Adrenal gland (tissue), 12 donors: Measurements from ENCODE around the gene PRMT5. TPM values are rescaled to one million over a fixed set of nuclear protein-coding genes. Genes with fewer than 3 reads are reported as not detected.

Source experiments
- DNase-seq, 7 donors: peaks; one replicate each; pipeline ENCODE4 v3.0.0-alpha.2; 2019 to 2020
- H3K27ac ChIP-seq, 5 donors: fragments of 200-600 bp; sonication (generic) in 4 of 5; 1 replicate in 3 of 5; 2 replicates in 2 of 5; pipeline versions ENCODE4 v1.5.1 to v1.8.0; 2016 to 2020; ENCODE audit warnings: mild to moderate bottlenecking in 1 of 5
- H3K27me3 ChIP-seq: fragments of 200-600 bp; 2 replicates; pipeline ENCODE4 v1.8.0; 2021
- H3K36me3 ChIP-seq, 2 donors: fragments of 200-600 bp; replicated peaks in 1 of 2; 1 replicate in 1 of 2; 2 replicates in 1 of 2; pipeline versions ENCODE4 v1.5.1 to v1.8.0; 2018 to 2022
- H3K4me1 ChIP-seq, 2 donors: fragments of 200-600 bp; replicated peaks in 1 of 2; 1 replicate in 1 of 2; 2 replicates in 1 of 2; pipeline versions ENCODE4 v1.5.1 to v1.8.0; 2018 to 2021
- H3K4me3 ChIP-seq, 4 donors: fragments of 200-600 bp; sonication (generic) in 3 of 4; one replicate each; pipeline ENCODE4 v1.5.1; 2016 to 2018
- H3K9me3 ChIP-seq, 3 donors: fragments of 200-600 bp; sonication (generic) in 1 of 3; replicated peaks in 1 of 3; 1 replicate in 2 of 3; 2 replicates in 1 of 3; pipeline versions ENCODE4 v1.5.1 to v1.8.0; 2016 to 2021
- POLR2A ChIP-seq, 2 donors: fragments of 450-650 bp; IDR thresholded peaks; one replicate each; pipeline ENCODE4 v1.6.1; 2017; ENCODE audit warnings: antibody characterized with exemption in 2 of 2, mild to moderate bottlenecking in 2 of 2, moderate library complexity in 1 of 2
- WGBS, 4 donors: extraction: QIAGEN DNeasy Blood & Tissue Kit in 2 of 4; methylation state at CpG; one replicate each; pipeline versions ENCODE4 v1.1.5 to v1.1.7; 2013 to 2017; 5-methylcytosine and 5-hydroxymethylcytosine counted together
- intact Hi-C, 2 donors: fragments of 100-400 bp; cut with DNase I; formaldehyde crosslinking; loops; one replicate each; pipeline versions ENCODE4 v1.14.1 to v1.15.0; 2022 to 2023
- polyA plus RNA-seq, 3 donors: library from polyadenylated mRNA; stranded (reverse); fragments of 200-250 nt in 2 of 3; fragments of 350-450 nt in 1 of 3; fragmentation: Illumina TruSeq in 1 of 3; extraction: RNeasy Lipid Tissue Mini Kit (QIAGEN cat#74804) in 1 of 3; gene quantifications; one replicate each; pipeline ENCODE4 v1.2.3, GENCODE V29; 2013 to 2014
- total RNA-seq, 9 donors: library from RNA; depleted of rRNA in 4 of 9; stranded (reverse); fragments of >200 nt in 4 of 9; fragments of 120-200 nt in 1 of 9; fragmentation: NEBNext Ultra II Directional in 1 of 9; extraction: Animal tissue kit (Norgen Biotek cat#: 25700) in 1 of 9; gene quantifications; one replicate each; pipeline versions ENCODE4 v1.1.0 to v1.2.4, GENCODE V29; 2013 to 2023
- TF ChIP-seq, protein P1 (sequence below), 6 experiments: fragments of 450-650 bp in 4 of 6; fragments of 200-600 bp in 2 of 6; sonication (generic) in 1 of 6; IDR thresholded peaks; 1 replicate in 5 of 6; 2 replicates in 1 of 6; pipeline versions ENCODE4 v1.5.1 to v1.8.0; 2016 to 2021; ENCODE audit warnings: antibody characterized with exemption in 6 of 6, mild to moderate bottlenecking in 2 of 6, moderate library complexity in 1 of 6
- donor health status: healthy with polysubstance abuse.
- donor health status: Bipolar disorder and iron deficiency.
- donor health status: DM: yes; HTN: yes; CAD: no.
- donor health status: DM: no; HTN: no; CAD: no.
- donor health status: DM: no; HTN: no; CAD: no.
- donor health status: DM: yes; HTN: yes; CAD: no.

The PRMT5 gene
- total and polyA plus RNA-seq, 12 donors = 20.9 to 134 (median 62.8) TPM

DNA sequence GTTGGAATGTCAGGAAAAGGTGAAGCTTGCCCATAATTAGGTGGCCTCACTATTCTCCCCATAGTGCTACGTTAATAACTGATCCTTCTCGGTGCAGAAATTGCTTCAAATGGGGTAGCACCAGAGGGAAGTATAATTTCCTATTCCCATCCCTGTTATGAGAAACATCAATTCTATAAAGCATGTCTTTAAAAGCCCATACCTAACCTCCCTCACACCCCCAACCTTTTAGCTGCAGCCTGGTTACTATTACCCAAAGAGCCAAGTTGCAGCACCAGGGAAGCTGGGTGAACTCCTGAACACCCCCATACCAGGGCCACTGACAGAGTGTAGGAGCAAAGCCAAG, 25.5 kb downstream of the PRMT5 start:
- peaks cover 0 to 88% of the 10 kb centered on the region in 2 donors for H3K36me3 ChIP-seq
- DNase-seq = no peak
- TF ChIP-seq POLR2A (IDR thresholded peaks at IDR 0.05) = no peak
- TF ChIP-seq, protein P1, sequence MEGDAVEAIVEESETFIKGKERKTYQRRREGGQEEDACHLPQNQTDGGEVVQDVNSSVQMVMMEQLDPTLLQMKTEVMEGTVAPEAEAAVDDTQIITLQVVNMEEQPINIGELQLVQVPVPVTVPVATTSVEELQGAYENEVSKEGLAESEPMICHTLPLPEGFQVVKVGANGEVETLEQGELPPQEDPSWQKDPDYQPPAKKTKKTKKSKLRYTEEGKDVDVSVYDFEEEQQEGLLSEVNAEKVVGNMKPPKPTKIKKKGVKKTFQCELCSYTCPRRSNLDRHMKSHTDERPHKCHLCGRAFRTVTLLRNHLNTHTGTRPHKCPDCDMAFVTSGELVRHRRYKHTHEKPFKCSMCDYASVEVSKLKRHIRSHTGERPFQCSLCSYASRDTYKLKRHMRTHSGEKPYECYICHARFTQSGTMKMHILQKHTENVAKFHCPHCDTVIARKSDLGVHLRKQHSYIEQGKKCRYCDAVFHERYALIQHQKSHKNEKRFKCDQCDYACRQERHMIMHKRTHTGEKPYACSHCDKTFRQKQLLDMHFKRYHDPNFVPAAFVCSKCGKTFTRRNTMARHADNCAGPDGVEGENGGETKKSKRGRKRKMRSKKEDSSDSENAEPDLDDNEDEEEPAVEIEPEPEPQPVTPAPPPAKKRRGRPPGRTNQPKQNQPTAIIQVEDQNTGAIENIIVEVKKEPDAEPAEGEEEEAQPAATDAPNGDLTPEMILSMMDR (IDR thresholded peaks at IDR 0.05) = no peak
- H3K27me3 ChIP-seq = no peaks in the 10 kb centered on the region
- H3K9me3 ChIP-seq = no peaks in the 10 kb centered on the region
- no peak overlapping the region for H3K4me3 ChIP-seq
- H3K27ac ChIP-seq = peak overlapping the region in 1 of 5 donors; percentile 11
- intact Hi-C loops = no loop called here
- 86 to 92% (median 90%) methylated on average over 2 of the region's 2 CpGs for WGBS, 4 donors
- peaks cover 8 to 15% of the 10 kb centered on the region in 2 donors for H3K4me1 ChIP-seq

GRCh38 chr14:22901799-22902198, 27.4 kb downstream of the PRMT5 start:
- Histone ChIP-seq H3K27ac (no peak overlapping the region), H3K27me3 (no peaks in the 10 kb centered on the region), H3K4me1 (peaks cover 8 to 17% of the 10 kb centered on the region in 2 donors), H3K36me3 (peaks cover 0 to 69% of the 10 kb centered on the region in 2 donors), H3K4me3 (no peak overlapping the region), H3K9me3 (no peaks in the 10 kb centered on the region)
- TF ChIP-seq, protein P1 (IDR thresholded peaks at IDR 0.05) = no peak
- no peak for TF ChIP-seq POLR2A (IDR thresholded peaks at IDR 0.05)
- 90 to 97% (median 95%) methylated on average over 6 to 7 of the region's 7 CpGs for WGBS, 4 donors
- intact Hi-C loops = no loop called here
- DNase-seq = no peak

DNA sequence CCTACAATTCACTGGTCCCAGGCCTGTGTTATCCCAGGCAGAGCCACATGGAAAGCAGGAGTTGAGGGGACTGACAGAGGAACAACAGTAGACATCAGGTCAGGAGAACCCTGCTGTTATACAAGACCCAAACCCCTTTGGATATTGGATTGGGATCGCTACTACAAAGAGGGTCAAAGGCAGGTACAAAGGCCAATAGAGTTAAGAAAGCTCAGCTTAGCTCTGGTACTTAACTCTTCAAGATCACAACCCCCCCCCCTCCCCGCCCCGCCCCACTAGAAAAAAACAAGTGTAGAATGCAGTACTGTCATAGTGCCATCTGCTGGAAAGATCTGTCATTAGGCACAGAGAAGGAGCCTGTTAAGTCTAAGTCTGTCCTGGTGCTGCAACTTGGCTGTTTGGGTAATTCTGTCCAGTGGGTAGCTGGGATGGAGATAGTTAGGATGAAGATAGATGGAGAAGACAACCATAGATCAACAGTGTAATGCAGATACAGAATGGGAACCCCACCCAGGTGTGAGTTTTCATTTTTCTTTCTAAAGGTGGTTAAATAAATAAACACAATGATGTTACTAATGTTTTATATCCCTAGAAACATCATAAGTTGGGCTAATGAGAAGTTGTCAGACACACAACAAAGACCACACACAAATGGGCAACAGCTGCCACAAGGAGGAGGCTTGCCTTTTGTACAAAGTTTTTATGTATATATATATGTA, 28.9 kb downstream of the PRMT5 start:
- intact Hi-C loops = no loop called here

GRCh38 chr14:22898302-22899090, 30.7 kb downstream of the PRMT5 start:
- WGBS, 4 donors = 43 to 50% (median 47%) methylated on average over 8 of the region's 8 CpGs
- Histone ChIP-seq H3K4me3 (no peak overlapping the region), H3K4me1 (peaks cover 4 to 13% of the 10 kb centered on the region in 2 donors), H3K27me3 (no peaks in the 10 kb centered on the region), H3K36me3 (peaks cover 0 to 36% of the 10 kb centered on the region in 2 donors), H3K27ac (peak overlapping the region in 3 of 5 donors; percentile 8 to 32 (median 29)), H3K9me3 (no peaks in the 10 kb centered on the region)
- intact Hi-C loops = no loop called here
- TF ChIP-seq POLR2A (IDR thresholded peaks at IDR 0.05) = no peak
- TF ChIP-seq, protein P1 (IDR thresholded peaks at IDR 0.05) = no peak
- peak in 3 of 7 donors; percentile 29 to 41 (median 38) for DNase-seq

More for the DNA sequence above, 28.9 kb downstream of the PRMT5 start:
- no peak for TF ChIP-seq POLR2A (IDR thresholded peaks at IDR 0.05)
- TF ChIP-seq, protein P1 (IDR thresholded peaks at IDR 0.05) = peak in 5 of 6 experiments; percentile 15 to 50 (median 48)
- Histone ChIP-seq H3K9me3 (no peaks in the 10 kb centered on the region), H3K27me3 (no peaks in the 10 kb centered on the region), H3K4me1 (peaks cover 8 to 17% of the 10 kb centered on the region in 2 donors), H3K27ac (peak overlapping the region in 2 of 5 donors; percentile 28 to 30), H3K4me3 (no peak overlapping the region), H3K36me3 (peaks cover 0 to 53% of the 10 kb centered on the region in 2 donors)
- DNase-seq = peak in 4 of 7 donors; percentile 32 to 63 (median 46)
- WGBS, 4 donors = 22 to 40% (median 36%) methylated on average over 1 to 3 of the region's 3 CpGs
